Measurements from ENCODE around the gene SLC25A11. TPM values are rescaled to one million over a fixed set of nuclear protein-coding genes. Genes with fewer than 3 reads are reported as not detected.

The SLC25A11 gene
- total RNA-seq, 1 donor from 2014 or later = 44.7 TPM

DNA sequence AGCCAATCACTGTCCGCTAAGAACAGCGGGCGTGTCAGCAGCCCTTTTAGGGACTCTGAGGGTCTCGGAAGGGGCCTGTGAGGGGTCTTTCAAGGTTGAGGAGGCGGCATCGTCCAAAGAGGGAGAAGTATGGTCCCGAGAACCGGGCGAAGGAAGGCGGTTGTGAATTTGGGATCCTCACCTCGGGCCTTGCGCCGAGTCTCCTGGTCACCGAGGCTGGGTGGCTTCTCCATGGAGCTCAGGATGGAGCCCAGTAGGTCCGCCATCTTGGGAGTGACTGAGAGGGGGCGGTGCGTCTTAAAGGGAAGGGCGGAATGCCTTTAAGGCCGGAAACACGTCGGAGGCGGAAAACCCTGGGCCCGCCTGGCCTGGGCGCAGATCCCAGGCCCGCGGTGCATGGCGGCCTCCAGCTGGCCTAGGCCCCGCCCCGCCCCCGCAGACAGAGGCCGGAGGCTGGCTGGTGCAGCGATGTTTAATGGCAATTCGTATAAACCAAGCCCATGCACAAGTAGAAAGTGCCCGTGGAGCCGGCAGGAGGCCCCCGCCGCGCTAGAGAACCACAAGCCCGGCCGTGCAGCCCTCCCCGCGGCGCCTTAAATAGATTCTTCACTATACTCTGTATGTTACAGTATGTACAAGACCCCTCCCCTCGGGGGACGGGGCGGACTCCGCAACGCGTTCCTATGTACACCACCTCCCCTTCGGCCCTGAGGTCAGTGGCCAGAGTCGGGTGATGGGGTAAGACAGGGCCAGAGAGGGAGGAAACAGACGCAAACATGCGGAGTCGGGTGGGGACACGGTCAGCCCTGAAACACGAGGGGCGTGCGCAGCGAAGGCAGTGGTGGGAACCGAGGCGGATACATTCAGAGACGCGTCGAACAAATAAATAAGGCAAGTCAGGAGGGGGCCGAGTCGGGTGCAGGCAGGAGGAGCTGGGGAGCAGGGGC, 28.0 kb upstream of the SLC25A11 start, which contains the start of gene SPAG7:
TSS of gene SPAG7 (minus strand) at position 279 of the 947 bp plus-strand sequence. CDS start at position 266, 13 bp downstream.
- DNase-seq (ENCODE audit: low spot score) (peak; percentile 97), ATAC-seq (peak; percentile 77)

DNA sequence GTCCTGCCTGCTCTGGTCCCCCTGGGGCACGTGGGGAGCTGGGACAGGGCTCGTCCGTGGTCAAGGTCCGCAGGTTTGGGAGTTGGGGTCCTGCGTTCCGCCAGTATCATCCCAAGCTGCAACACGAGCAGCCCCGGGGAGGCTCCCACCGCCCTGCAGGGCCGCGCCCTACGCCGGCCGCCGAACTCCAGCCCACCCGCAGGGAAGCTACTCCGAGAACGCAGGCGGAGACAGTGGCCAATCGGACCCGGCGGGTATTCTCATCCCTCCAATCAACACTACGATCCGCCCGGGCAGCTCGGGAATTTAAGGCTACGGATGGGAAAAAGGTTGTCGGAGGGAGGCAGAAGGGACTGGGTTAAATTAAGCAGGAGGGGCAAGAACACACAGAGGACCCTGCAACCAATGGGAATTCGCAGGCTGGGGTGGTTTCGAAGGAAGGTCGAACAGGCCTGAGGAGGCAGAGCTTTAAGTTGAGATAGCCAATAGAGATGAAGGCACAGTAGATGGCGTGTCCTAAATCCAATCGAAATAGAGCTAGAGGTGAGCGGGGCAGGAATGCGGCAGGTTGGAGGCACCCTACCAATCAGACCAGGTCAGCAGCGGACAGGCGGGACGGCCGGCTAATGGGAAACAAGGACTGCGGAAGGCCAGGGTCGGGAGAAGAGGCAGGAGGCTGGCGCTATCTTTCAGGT, 27.1 kb upstream of the SLC25A11 start:
- peak; percentile 77 for ATAC-seq
- peak; percentile 99 for DNase-seq (ENCODE audit: low spot score)

DNA sequence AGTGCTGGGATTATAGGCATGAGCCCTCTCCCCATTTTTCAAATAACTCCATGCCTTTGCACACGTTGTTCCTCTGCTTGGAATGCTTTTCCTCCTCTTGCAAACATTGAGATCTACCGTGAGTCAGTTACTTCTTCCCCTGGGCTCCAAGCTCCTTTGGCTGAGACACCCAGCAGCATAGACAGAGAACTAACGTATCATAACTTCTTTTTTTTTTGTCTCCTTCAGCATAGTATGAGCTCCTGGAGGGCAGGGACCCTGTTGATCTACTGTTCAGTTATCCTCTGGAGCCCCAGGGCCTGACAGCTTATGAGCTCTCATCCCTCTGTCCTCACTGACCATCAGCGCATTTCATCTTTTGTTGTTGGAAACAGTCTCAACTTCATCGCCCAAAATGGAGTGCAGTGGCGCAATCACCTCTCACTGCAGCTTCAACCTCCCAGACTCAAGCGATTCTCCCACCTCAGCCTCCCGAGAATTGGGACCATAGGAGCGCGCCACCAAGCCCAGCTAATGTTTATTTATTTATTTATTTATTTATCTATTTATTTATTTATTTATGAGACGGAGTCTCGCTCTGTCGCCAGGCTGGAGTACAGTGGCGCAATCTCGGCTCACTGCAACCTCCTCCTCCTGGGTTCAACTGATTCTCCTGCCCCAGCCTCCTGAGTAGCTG, 25.6 kb upstream of the SLC25A11 start:
- no peak for ATAC-seq

DNA sequence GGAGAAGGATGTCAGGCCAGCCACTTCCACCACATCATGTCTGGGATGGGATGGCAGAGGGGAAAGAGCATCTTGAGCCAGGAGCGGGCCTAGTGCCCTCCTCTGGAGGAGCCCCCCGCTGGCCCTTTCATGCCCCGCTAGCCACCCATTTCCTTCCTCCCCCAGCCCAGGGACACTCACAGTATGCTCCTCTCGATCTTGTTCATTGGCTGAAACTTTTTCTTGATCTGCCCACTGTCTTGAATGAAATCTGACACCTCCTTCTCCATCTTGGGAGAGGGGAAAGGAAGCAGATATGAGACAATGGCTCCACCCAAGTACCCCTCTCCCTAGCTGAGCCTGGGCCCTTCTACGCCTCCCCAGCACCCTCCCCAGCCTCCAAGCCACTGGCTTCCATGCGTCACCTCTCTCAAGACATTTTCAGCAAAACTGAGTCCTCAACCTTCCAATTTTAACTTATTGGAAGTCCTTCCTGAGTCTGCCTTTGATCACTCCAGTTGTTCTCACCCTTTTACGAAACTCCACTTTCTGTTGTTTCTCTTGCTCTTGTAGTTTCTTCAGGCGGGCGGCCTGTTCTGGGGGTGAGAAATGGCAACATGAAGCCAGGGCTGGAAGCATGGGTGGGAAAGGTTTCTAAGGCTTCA, 20.6 kb upstream of the SLC25A11 start:
- ATAC-seq (no peak), DNase-seq (ENCODE audit: low spot score) (no peak)

More for the DNA sequence above, 25.6 kb upstream of the SLC25A11 start:
- no peak for DNase-seq (ENCODE audit: low spot score)

DNA sequence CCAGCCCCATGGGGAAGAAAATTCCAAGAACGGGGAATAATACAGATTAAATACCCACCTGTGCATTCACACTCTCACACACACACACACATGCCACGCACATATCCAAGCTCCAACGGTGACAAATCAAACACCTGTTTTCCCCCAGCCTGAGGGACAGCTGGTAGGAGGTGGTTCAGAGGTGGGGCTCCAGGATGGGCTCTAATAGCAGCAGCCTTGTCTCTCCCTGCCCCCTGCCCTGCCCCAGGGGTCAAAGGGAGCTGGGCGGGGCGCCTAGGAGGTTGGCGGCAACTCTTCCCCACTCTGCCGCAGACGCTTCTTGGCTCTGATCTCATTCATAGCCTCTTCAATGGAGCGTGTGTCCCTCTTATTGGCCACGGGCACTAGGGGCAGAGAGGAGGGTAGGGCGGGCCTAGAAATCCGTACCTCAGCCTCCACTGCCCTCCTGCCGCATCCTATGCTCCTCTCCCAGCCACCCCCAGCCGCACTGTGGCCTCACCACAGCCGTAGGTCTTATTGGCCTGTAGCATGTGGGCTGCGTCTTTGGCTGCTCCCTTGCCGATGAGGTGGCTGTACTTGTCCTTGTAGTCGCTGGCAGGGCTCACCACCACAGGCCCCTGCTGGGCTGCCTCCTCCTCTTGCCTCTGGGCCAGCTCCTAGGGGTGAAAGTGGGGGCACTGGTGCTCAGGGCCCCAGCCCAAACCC, 19.6 kb upstream of the SLC25A11 start:
- ATAC-seq = peak; percentile 22

DNA sequence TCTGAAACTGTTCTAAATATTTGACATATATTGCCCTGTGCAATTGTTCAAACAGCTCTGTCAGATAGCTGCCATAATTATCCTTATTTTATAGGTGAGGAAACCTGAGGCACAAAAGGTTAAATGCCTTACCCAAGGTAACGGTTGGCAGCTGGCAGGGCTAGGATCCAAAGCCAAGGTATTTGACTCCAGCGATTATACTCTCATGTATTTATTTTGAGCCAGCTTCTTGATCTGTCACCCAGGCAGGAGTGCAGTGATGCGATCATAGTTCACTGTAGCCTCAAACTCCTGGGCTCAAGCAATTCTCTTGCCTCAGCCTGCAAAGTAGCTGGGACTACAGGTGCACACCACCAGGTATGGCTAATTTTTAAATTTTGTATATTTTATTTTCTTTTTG, 18.3 kb upstream of the SLC25A11 start:
- ATAC-seq = peak; percentile 91
- peak; percentile 75 for DNase-seq (ENCODE audit: low spot score)

More for the DNA sequence above, 19.6 kb upstream of the SLC25A11 start:
- no peak for DNase-seq (ENCODE audit: low spot score)

DNA sequence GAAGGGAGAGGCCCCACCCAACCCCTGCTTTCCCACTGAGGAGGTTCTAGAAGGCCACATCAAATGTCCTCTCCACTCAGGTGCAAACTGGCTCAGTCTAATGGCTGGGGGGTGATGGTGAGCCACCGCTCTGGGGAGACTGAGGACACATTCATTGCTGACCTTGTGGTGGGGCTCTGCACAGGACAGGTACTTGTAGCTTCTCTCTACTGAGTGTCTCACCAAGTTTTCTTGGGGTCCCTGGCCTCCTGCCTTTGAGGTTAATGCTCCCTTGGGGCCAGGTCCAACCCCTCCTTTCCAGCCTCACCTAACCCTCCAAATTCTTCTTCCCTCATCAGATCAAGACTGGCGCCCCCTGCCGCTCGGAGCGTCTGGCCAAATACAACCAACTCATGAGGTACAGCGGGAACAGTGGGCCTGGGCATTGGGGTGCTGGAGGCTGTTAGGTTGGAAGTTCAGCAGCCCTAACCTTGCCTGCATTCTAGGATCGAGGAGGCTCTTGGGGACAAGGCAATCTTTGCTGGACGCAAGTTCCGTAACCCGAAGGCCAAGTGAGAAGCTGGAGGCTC, 16.7 kb upstream of the SLC25A11 start:
- no peak for ATAC-seq
- no peak for DNase-seq (ENCODE audit: low spot score)

DNA sequence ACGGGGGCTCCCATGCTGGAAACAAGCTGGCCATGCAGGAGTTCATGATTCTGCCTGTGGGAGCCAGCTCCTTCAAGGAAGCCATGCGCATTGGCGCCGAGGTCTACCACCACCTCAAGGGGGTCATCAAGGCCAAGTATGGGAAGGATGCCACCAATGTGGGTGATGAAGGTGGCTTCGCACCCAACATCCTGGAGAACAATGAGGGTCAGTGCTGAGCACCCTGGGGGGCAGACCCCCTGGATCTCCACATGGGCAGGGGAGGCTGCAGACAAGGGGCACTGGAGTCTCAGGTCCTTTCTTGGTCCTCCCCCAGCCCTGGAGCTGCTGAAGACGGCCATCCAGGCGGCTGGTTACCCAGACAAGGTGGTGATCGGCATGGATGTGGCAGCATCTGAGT, 15.2 kb upstream of the SLC25A11 start:
- DNase-seq (ENCODE audit: low spot score) (no peak), ATAC-seq (no peak)

DNA sequence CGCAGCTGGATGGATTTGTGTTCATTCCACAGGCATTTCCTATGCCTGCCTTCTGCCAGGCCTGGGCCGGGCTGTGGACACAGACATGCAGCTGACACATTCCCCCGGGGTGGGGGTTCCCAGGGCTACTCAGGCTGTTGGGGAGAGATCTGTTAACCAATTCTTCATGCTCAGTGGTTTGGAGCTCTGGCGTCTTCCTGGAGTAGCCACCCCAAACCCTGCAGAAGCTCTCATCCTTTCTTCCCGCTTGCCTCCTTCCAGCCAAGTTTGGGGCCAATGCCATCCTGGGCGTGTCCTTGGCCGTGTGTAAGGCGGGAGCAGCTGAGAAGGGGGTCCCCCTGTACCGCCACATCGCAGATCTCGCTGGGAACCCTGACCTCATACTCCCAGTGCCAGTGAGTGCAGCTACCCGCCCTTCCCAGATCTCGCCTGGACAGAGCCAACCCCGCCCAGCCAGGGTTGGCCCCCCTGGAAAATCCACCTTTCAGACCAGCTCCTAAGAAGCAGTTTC, 13.7 kb upstream of the SLC25A11 start:
- DNase-seq (ENCODE audit: low spot score) (no peak), ATAC-seq (no peak)

DNA sequence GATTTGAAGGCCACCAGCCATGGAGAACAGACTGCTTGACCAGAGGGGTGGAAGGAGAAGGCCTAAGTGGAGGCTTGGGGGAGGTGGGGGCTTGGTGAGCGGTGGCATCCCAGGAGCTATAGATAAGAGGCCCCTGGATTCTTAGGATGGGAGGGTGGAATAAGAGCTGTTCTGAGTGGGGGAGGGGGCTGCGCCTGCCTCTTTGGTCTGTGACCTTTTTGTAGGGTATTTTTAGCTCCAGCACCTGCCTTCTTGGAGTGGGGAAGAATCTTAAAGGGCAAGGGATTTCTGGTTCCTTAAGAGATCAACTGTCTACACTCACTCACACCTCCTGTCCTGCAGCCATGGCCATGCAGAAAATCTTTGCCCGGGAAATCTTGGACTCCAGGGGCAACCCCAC, 11.6 kb upstream of the SLC25A11 start:
- DNase-seq (ENCODE audit: low spot score) (no peak), ATAC-seq (no peak)

DNA sequence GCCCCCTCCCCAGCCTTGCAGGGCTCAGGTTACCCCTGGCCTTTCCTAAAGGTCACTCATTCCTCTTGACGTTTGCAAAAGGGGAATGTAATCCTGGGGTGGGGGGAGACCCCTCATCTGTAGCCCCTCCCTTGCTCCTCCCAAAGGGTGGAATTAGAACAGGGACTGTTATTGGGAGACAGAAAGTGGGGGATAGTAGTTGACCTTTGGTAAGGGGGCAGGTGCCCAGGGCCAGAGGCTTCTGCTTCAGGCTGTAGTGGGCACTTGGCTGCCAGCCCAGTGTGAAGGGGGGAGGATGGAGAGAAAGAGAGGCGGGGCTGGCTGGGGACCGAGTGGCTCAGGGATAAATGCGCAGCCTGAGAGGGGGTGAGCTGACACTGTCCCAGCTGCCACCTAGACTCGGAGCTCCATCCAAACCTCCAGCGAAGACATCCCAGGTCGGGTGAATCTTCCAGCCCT, 10.9 kb upstream of the SLC25A11 start, which contains the start of gene ENO3:
TSS of gene ENO3 (plus strand) at position 374 of the 459 bp plus-strand sequence. CDS start 711 bp downstream, outside the sequence.
- peak; percentile 84 for DNase-seq (ENCODE audit: low spot score)
- peak; percentile 7 for ATAC-seq

DNA sequence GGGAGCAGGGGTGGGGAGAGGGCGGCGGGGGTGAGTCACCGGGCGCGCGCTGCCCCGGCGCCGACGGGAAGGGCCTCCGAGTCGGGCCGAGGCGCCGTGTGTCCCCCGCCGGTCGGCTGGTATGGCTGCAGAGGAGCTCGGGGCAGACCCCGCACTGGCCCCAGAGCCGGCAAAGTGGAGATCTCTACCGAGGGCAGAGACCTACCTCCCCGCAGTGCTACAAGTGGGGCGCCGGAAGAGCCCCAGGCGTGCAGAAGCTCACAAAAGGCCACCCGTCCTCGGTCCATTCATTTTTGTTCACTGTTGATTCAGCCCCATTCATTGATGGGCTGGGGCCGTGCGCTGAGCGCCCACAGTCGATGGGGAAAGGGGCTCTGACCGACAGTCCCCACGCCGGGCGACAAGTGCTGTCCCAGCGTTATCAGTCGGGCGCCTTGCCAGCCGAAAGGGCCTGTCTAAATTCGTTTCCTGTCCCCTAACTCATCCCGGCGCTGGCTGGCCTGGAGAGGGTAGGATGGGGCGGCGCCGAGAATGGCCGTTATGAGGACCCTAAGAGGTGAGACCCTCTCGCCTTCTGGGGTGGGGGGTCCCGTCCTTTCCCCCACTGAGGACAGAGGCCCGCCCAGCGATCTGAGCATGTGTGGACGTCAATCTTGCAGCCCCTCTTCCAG, 10.4 kb upstream of the SLC25A11 start:
- ATAC-seq (peak; percentile 9), DNase-seq (ENCODE audit: low spot score) (peak; percentile 84)

DNA sequence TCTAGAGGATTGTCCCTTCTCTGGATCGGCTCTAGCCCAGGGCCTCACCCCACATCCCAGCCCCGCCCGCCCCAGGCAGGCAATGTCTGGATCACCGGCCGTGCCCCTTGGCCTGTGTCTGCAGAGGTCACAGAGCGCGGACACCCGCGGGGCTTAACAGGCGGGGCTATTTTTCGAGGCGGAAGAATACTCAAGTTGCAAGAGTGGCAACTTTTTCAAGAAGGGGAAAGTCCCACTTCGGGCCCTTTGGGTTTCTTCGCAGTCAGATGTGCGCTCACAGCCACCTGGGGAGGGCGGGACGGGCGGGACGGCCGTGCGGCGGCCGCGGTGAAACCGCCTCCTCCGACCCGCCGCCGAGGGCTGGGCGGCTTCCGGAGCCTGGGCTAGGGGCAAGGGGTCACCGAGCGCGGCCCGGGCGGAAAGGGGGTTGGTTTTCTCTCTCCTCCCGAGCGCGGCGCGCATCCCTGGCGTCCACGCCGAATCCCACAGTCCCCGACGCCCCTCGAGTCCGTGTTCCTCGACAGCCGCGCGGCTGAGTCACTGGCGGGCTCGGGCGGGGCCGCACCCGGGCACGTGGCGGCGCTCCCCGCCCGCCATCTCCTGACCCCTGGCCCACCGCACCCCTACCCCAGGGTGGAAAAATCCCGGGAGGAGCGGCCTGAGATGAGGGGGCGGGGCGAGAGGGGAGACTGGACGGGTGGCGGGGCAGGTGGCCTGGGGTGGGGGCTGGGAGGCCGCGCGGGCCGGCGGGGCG, 9.7 kb upstream of the SLC25A11 start:
- ATAC-seq (peak; percentile 61), DNase-seq (ENCODE audit: low spot score) (peak; percentile 91)

DNA sequence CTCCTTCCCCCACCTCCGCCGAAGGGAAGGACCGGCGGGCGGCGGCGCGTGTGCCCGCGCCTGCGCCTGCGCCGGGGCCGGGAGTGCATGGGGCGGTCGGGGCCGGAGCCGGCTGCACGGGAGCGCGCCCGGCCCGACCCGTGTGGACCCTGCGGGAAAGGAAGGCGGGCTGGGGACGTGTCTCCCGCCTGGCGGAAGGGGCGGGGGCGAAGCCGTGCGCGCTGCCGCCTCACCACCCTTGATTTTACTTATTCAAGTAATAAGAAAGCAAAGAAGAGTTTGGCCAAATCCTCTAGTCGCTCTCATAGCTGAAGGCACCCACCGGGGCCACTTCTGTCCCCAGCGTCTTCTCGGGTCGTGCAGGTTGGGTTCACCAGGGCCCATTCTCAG, 9.1 kb upstream of the SLC25A11 start:
- DNase-seq (ENCODE audit: low spot score) = peak; percentile 91
- peak; percentile 65 for ATAC-seq

DNA sequence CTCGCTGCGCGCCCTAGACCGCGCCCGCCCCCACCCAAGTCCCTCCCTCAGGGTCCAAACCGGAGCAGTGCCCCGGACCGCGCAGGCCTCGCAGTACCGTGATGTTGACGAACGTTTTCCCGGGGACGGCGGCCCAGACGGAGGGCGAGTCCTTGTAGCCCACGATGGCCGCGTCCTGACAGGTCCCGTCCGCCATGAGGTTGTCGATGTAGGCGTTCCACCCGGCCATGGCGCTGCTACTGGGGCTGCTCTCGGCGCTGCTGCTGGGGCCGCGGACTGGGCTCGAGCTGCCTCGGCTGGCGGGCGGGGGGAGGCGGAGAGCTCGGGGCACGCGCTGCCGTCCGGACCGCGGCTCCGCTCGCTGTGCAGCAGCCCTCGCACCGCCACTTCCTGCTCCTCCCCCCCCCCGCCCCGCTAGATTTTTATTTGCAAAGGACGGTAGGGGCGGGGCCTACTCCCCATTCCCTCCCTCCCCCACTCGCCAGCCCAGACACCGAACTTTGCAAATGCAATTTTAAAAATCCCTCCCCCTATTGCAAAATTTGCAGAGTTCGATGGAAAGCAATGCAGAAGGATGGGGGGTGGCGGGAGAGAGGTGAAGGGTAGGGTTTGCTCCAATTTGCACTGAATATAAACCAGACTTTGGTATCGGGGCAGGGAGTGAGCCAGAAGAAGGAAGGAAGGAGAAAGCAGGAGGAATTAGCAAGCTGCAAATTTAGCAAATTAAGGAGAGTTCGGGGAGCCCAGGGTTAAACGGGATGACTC, 8.5 kb upstream of the SLC25A11 start, which contains the start of gene PFN1:
TSS of gene PFN1 (minus strand) at position 365 of the 765 bp plus-strand sequence. CDS start at position 229, 136 bp downstream.
- peak; percentile 92 for DNase-seq (ENCODE audit: low spot score)
- ATAC-seq = peak; percentile 66

DNA sequence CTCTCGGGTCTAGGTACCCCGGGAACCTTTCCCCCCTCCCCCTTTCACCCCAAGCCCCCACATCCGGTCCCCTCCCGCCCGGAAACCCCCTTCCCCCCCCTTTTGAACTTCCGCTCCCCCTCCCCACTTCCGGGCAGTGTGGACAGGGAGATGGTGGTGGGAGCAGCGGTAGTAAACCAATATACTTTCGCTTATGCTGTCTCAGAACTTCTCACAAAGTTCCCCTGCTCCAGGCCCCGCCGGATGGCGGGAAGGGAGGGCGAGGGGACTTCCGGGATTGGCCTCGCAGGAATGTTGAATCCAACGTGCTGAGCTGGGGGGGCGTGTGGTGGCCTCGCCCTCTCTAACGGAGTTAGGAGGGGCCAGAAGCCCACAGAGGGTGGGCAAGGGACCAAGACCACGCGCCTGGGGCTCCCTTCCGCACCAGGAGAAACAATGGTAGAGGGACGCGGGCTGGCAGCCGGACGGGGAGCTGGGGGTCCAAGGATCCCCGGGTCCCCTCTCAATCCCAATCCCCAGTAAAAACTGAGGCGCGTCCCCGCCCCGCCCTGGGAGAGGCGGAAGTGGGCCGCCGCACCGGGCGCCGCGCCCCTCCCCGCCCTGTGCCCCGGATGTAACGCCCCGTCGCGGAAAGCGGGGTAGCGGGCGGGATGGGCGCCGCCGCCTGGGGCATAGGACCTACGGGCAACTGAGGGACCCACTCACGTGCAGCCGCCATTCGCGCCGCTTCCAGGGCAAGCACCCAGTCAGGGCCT, 7.7 kb upstream of the SLC25A11 start:
- ATAC-seq = peak; percentile 27
- DNase-seq (ENCODE audit: low spot score) = peak; percentile 73
